HCT116 (cell line): ENCODE data around the gene CECR2. TPM values are rescaled to one million over a fixed set of nuclear protein-coding genes. Genes with fewer than 3 reads are reported as not detected.

Experiments
- ATAC-seq: fragments of 200-7000 bp; cut with Tn5 transposase; 2 replicates; pipeline ENCODE4 v1.9.1; 2020; ENCODE audit warnings: mild to moderate bottlenecking, moderate library complexity
- BruUV-seq: library from RNA; stranded (reverse); fragments of 400-500 nt; replicated peaks from 2 replicates; lab custom pipeline; 2021; lab: Mats Ljungman, UMichigan
- CTCF ChIA-PET: fragments of 300-600 bp; sonication (Branson Sonifier 250); formaldehyde crosslinking; loops from one replicate; lab custom pipeline; 2021; ENCODE audit warnings: antibody characterized with exemption; lab: Charles Lee
- POLR2A ChIA-PET: fragments of 300-600, 350-600 bp; sonication (Branson Sonifier 250); formaldehyde crosslinking; loops from one replicate; lab custom pipeline; 2021; ENCODE audit warnings: antibody characterized with exemption; lab: Charles Lee
- RAD21 ChIA-PET, 2 experiments: fragments of 300-600 bp; sonication (Branson Sonifier 250); formaldehyde crosslinking; loops; one replicate each; lab custom pipeline; 2023; ENCODE audit warnings: low total read pairs in 2 of 2; ENCODE audit not compliant: uncharacterized antibody in 2 of 2, unreplicated experiment in 2 of 2, low non-redundant PET in 1 of 2; lab: Charles Lee
- DNase-seq: peaks from one replicate; pipeline ENCODE4 v3.0.0-alpha.2; 2010; ENCODE audit warnings: low read depth, low spot score
- H2AFZ ChIP-seq: fragments of 200-600 bp; shearing (Covaris generic), sonication (generic); 2 replicates; pipeline ENCODE4 v1.6.1; 2017; ENCODE audit warnings: low read depth, mixed run types, mixed read lengths, antibody characterized with exemption, low read length; ENCODE audit not compliant: poor library complexity, severe bottlenecking
- H3K27ac ChIP-seq: 2 replicates; pipeline ENCODE4 v1.5.1; 2012; ENCODE audit warnings: low read depth, low read length
- H3K27me3 ChIP-seq: fragments of 200-600 bp; sonication (generic); 2 replicates; pipeline ENCODE4 v1.6.1; 2016; ENCODE audit warnings: mixed run types, low read length, mixed read lengths; ENCODE audit not compliant: insufficient read depth
- H3K36me3 ChIP-seq, 2 experiments: fragments of 200-500 bp in 1 of 2; fragments of 200-600 bp in 1 of 2; sonication (Bioruptor generic) in 1 of 2; sonication (generic) in 1 of 2; 2 replicates each; pipeline versions ENCODE4 v1.5.1 to v1.6.1; 2014 to 2016; ENCODE audit warnings: low read length in 2 of 2, inconsistent platforms in 1 of 2, mixed read lengths in 1 of 2, mixed run types in 1 of 2; ENCODE audit not compliant: insufficient read depth in 2 of 2, control insufficient read depth in 1 of 2
- H3K4me1 ChIP-seq, 2 experiments: fragments of 200-600 bp in 1 of 2; sonication (generic) in 1 of 2; 2 replicates each; pipeline versions ENCODE4 v1.5.1 to v1.6.1; 2012 to 2017; ENCODE audit warnings: low read length in 2 of 2, inconsistent platforms in 1 of 2, mild to moderate bottlenecking in 1 of 2, mixed read lengths in 1 of 2, mixed run types in 1 of 2, moderate library complexity in 1 of 2; ENCODE audit not compliant: insufficient read depth in 2 of 2, control insufficient read depth in 1 of 2
- H3K4me2 ChIP-seq: fragments of 200-600 bp; sonication (generic); 2 replicates; pipeline ENCODE4 v1.6.1; 2017; ENCODE audit warnings: mixed run types, low read length, mixed read lengths
- H3K4me3 ChIP-seq, 2 experiments: fragments of 200-600 bp in 1 of 2; sonication (generic) in 1 of 2; replicated peaks in 1 of 2; 2 replicates each; pipeline ENCODE4 v1.5.1; 2011 to 2016; ENCODE audit warnings: low read length in 2 of 2, control low read depth in 1 of 2, low read depth in 1 of 2, mild to moderate bottlenecking in 1 of 2, mixed read lengths in 1 of 2, mixed run types in 1 of 2
- H3K79me2 ChIP-seq: fragments of 200-600 bp; sonication (generic); 2 replicates; pipeline ENCODE4 v1.6.1; 2017; ENCODE audit warnings: mild to moderate bottlenecking, mixed run types, low read length, moderate library complexity, mixed read lengths; ENCODE audit not compliant: insufficient read depth
- H3K9ac ChIP-seq: fragments of 200-600 bp; sonication (generic); 2 replicates; pipeline ENCODE4 v1.6.1; 2016; ENCODE audit warnings: low read length, mixed read lengths
- H3K9me2 ChIP-seq: fragments of 200-600 bp; sonication (generic), shearing (Covaris generic); 2 replicates; pipeline ENCODE4 v1.6.1; 2017; ENCODE audit warnings: mixed run types, mild to moderate bottlenecking, moderate library complexity; ENCODE audit not compliant: insufficient read depth
- H3K9me3 ChIP-seq, 2 experiments: fragments of 200-500 bp in 1 of 2; fragments of 200-600 bp in 1 of 2; sonication (Bioruptor generic) in 1 of 2; sonication (generic) in 1 of 2; 2 replicates each; pipeline ENCODE4 v1.6.1; 2014 to 2017; ENCODE audit warnings: low read length in 2 of 2, mixed read lengths in 2 of 2, inconsistent platforms in 1 of 2, low read depth in 1 of 2, mild to moderate bottlenecking in 1 of 2, mixed run types in 1 of 2, moderate library complexity in 1 of 2; ENCODE audit not compliant: control insufficient read depth in 1 of 2, insufficient read depth in 1 of 2
- H4K20me1 ChIP-seq: fragments of 200-600 bp; sonication (generic), shearing (Covaris generic); 2 replicates; pipeline ENCODE4 v1.6.1; 2017; ENCODE audit warnings: mixed run types, mild to moderate bottlenecking, moderate library complexity; ENCODE audit not compliant: insufficient read depth
- CBX3 ChIP-seq: IDR thresholded peaks from 2 replicates; pipeline ENCODE4 v1.6.1; 2012; ENCODE audit warnings: low read depth
- EGR1 ChIP-seq: IDR thresholded peaks from 2 replicates; pipeline ENCODE4 v1.6.1; 2012; ENCODE audit warnings: low read depth
- EZH2phosphoT487 ChIP-seq: fragments of 200-600 bp; IDR thresholded peaks from 2 replicates; pipeline ENCODE4 v1.6.1; 2018; ENCODE audit warnings: antibody characterized with exemption, borderline replicate concordance
- FOSL1 ChIP-seq: IDR thresholded peaks from 2 replicates; pipeline ENCODE4 v1.6.1; 2012; ENCODE audit warnings: low read depth
- POLR2AphosphoS5 ChIP-seq: IDR thresholded peaks from 2 replicates; pipeline ENCODE4 v1.6.1; 2011; ENCODE audit warnings: mild to moderate bottlenecking, low read depth, low read length, moderate library complexity
- SP1 ChIP-seq: IDR thresholded peaks from 2 replicates; pipeline ENCODE4 v1.6.1; 2012; ENCODE audit warnings: low read depth
- ZFX ChIP-seq: fragments of 450-650 bp; IDR thresholded peaks from 2 replicates; pipeline ENCODE4 v1.6.1; 2017
- intact Hi-C: fragments of 100-400 bp; cut with micrococcal nuclease; formaldehyde crosslinking; loops from 2 replicates; pipeline ENCODE4 v1.10.0; 2022
- total RNA-seq: library from RNA; stranded (reverse); gene quantifications from one replicate; pipeline ENCODE4 v1.2.1, GENCODE V29; 2021; ENCODE audit not compliant: unreplicated experiment
- TF ChIP-seq, protein P1 (sequence below): IDR thresholded peaks from 2 replicates; pipeline ENCODE4 v1.6.1; 2012
- TF ChIP-seq, protein P2 (sequence below), 3 experiments: fragments of 200-600 bp in 1 of 3; sonication (generic) in 1 of 3; IDR thresholded peaks in 2 of 3; conservative IDR thresholded peaks in 1 of 3; 2 replicates each; pipeline ENCODE4 v1.5.1; 2012 to 2017; ENCODE audit warnings: low read depth in 2 of 3, low read length in 2 of 3, antibody characterized with exemption in 1 of 3, borderline replicate concordance in 1 of 3, control low read depth in 1 of 3, mild to moderate bottlenecking in 1 of 3, mixed read lengths in 1 of 3, mixed run types in 1 of 3, moderate library complexity in 1 of 3; ENCODE audit not compliant: insufficient read depth in 1 of 3

CECR2 gene
- total RNA-seq, 1 experiment from 2014 or later = 6.0 TPM

DNA sequence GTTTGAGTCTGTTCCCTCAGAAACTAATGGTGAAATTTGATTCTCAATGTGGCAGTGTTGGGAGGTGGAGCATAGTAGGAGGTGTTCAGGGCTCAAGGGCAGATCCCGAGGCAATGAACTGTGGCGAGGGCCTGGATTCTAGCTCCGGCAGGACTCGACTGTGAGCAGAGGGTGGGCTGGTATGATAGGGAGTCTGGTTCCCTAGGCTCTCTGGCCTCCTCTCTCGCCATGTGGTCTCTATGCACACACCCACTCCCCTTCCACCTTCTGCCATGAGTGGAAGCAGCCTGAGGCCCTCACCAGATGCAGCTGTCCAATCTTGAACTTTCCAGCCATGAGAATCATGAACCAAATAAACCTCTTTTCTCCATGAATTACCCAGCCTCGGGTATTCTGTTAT lies 227.0 kb downstream of the CECR2 start:
- peaks cover 0 to 5% of the 10 kb centered on the region in 2 experiments; a peak in 2 of 4 replicates for H3K4me1 ChIP-seq
- H3K27me3 ChIP-seq = no peaks in the 10 kb centered on the region
- BruUV-seq = no TSS peak
- H3K36me3 ChIP-seq = peaks cover 41 to 50% of the 10 kb centered on the region in 2 experiments; a peak in 3 of 4 replicates
- no peak for TF ChIP-seq SP1
- TF ChIP-seq, protein P1, sequence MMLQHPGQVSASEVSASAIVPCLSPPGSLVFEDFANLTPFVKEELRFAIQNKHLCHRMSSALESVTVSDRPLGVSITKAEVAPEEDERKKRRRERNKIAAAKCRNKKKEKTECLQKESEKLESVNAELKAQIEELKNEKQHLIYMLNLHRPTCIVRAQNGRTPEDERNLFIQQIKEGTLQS = no peak
- no peak for TF ChIP-seq EGR1
- TF ChIP-seq, protein P2, sequence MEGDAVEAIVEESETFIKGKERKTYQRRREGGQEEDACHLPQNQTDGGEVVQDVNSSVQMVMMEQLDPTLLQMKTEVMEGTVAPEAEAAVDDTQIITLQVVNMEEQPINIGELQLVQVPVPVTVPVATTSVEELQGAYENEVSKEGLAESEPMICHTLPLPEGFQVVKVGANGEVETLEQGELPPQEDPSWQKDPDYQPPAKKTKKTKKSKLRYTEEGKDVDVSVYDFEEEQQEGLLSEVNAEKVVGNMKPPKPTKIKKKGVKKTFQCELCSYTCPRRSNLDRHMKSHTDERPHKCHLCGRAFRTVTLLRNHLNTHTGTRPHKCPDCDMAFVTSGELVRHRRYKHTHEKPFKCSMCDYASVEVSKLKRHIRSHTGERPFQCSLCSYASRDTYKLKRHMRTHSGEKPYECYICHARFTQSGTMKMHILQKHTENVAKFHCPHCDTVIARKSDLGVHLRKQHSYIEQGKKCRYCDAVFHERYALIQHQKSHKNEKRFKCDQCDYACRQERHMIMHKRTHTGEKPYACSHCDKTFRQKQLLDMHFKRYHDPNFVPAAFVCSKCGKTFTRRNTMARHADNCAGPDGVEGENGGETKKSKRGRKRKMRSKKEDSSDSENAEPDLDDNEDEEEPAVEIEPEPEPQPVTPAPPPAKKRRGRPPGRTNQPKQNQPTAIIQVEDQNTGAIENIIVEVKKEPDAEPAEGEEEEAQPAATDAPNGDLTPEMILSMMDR (IDR thresholded peaks at IDR 0.05 in 2 of 3, conservative IDR thresholded peaks at IDR 0.05 in 1 of 3; ENCODE audit: borderline replicate concordance in 1 of 3, insufficient read depth in 1 of 3, low read depth in 2 of 3, low read length in 2 of 3) = no peak
- no peak for TF ChIP-seq POLR2AphosphoS5
- intact Hi-C loops = no loop called here
- H3K9me2 ChIP-seq = no peaks in the 10 kb centered on the region
- H3K27ac ChIP-seq = no peak overlapping the region
- ChIA-PET POLR2A (no interaction called here), RAD21 (no interaction called here), CTCF (no interaction called here)
- no peaks in the 10 kb centered on the region for H3K79me2 ChIP-seq
- H4K20me1 ChIP-seq = no peaks in the 10 kb centered on the region
- no peak overlapping the region for H2AFZ ChIP-seq
- no peak overlapping the region for H3K9ac ChIP-seq
- ATAC-seq (no peak), DNase-seq (no peak)
- H3K4me2 ChIP-seq = no peak overlapping the region
- H3K9me3 ChIP-seq = no peaks in the 10 kb centered on the region
- no peak overlapping the region for H3K4me3 ChIP-seq

DNA sequence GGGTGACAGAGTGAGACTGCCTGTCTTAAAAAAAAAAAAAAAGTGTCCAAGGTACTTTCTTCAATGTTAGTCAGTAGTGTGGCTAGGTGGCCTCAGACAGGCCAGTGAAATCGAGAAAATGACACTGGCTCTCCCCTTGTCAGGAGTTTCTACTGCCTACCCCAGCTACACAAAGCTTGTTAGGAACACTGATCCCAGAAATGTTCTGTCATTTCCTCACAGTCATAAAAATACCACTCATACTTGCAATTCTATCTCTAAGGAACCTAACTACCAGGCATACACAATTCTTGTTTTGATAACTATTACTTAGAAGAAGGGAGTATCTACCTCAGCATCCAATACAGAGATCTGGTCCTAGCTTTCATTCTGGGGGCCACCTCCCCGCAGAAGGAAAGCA lies 228.0 kb downstream of the CECR2 start:
- no peak overlapping the region for H3K9ac ChIP-seq
- TF ChIP-seq FOSL1 (no peak), ZFX (no peak), EZH2phosphoT487 (no peak), CBX3 (no peak)
- TF ChIP-seq, all 23 proteins: peak for 0
- Histone ChIP-seq H3K27me3 (no peaks in the 10 kb centered on the region), H3K36me3 (peaks cover 44 to 46% of the 10 kb centered on the region in 2 experiments; a peak in 3 of 4 replicates), H3K4me1 (peaks cover 0 to 5% of the 10 kb centered on the region in 2 experiments; a peak in 2 of 4 replicates), H3K79me2 (no peaks in the 10 kb centered on the region), H3K4me2 (no peak overlapping the region), H2AFZ (no peak overlapping the region), H3K9me2 (no peaks in the 10 kb centered on the region), H4K20me1 (no peaks in the 10 kb centered on the region), H3K27ac (no peak overlapping the region), H3K9me3 (no peaks in the 10 kb centered on the region), H3K4me3 (no peak overlapping the region)
- no TSS peak for BruUV-seq
- CTCF ChIA-PET = no interaction called here
- ATAC-seq (no peak), DNase-seq (no peak)
- RAD21 ChIA-PET = no interaction called here
- POLR2A ChIA-PET = interaction anchor here (0.5 kb wide), 1 partner anchor 11 kb away, joined by 3 read pairs; no protein-coding TSS in a partner anchor
- intact Hi-C loops = no loop called here
